NCI-H2107 treated with DMSO at 0.1 percent for 48 hours (cell line): ENCODE measurements around the gene TLE1.

Experiments used
- DNase-seq: peaks from one replicate; lab custom pipeline; 2025; ENCODE audit not compliant: unreplicated experiment; lab: John Stamatoyannopoulos, UW

Gene TLE1

GRCh38 chr9:81550207-81550583 is 139.2 kb downstream of the TLE1 start:
- no peak for DNase-seq

- no peak for DNase-seq
Observed at GRCh38 chr9:81549500-81550206, 139.7 kb downstream of the TLE1 start.

- DNase-seq: no peak
Observed at GRCh38 chr9:81548911-81549310, 140.4 kb downstream of the TLE1 start.

GRCh38 chr9:81546489-81546888 is 142.9 kb downstream of the TLE1 start:
- no peak for DNase-seq

GRCh38 chr9:81543695-81544094 is 145.7 kb downstream of the TLE1 start:
- DNase-seq: no peak

GRCh38 chr9:81542118-81542889 is 147.0 kb downstream of the TLE1 start:
- DNase-seq: no peak

- DNase-seq: no peak
Observed at GRCh38 chr9:81540142-81540710, 149.1 kb downstream of the TLE1 start.

- DNase-seq: no peak
Observed at GRCh38 chr9:81539317-81539716, 150.0 kb downstream of the TLE1 start.

- DNase-seq: no peak
Observed at GRCh38 chr9:81538890-81539289, 150.5 kb downstream of the TLE1 start.

GRCh38 chr9:81537964-81538363 is 151.4 kb downstream of the TLE1 start:
- no peak for DNase-seq

GRCh38 chr9:81536242-81537025 is 152.9 kb downstream of the TLE1 start:
- no peak for DNase-seq

- DNase-seq: no peak
Observed at GRCh38 chr9:81535542-81536241, 153.7 kb downstream of the TLE1 start.

GRCh38 chr9:81534138-81534875 is 155.0 kb downstream of the TLE1 start:
- no peak for DNase-seq
